ENCODE results near the gene M1AP. TPM values are rescaled to one million over a fixed set of nuclear protein-coding genes. Genes with fewer than 3 reads are reported as not detected.

The M1AP gene
- total RNA-seq, 1 experiment from 2014 or later: 7.6 TPM

DNA sequence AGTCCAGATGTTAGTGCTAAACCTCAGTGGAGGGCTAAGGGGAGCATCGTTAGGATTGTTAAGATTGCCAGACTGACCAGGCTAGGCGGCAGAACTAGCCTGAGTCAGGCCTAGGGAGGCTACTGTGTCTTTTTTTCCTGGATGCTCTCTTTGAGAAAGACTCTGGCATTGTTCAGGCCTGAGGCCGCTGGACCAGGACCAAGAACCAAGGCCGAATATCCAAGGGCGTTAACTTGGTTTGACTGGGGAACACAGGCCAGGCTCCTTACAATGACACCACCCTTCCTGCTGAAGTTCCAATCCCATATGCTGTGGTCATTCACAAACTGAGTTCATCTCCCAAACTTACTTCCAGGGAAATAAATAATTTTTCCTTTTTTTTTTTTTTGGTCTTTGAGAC, 107.8 kb downstream of the M1AP start:
- H3T11ph ChIP-seq (ENCODE audit: low read length): no peak overlapping the region
- H2BK20ac ChIP-seq (ENCODE audit: low read depth, low read length, poor library complexity, severe bottlenecking): no peak overlapping the region
- Mint-ChIP-seq H3K36me3 (ENCODE audit: insufficient read depth in 1 of 3, low read depth in 3 of 3) (peaks cover 0 to 5% (median 3%) of the 10 kb centered on the region in 3 experiments; a peak in 3 of 7 replicates), H3K9me3 (no peaks in the 10 kb centered on the region), H3K27me3 (ENCODE audit: low read depth) (no peaks in the 10 kb centered on the region), H3K27ac (no peak overlapping the region), H3K4me1 (peaks cover 3 to 9% of the 10 kb centered on the region in 2 experiments; a peak in 1 of 4 replicates), H3K4me3 (no peak overlapping the region)
- no peak overlapping the region for H3K4ac ChIP-seq (ENCODE audit: low read depth, low read length)
- H3K56ac ChIP-seq (ENCODE audit: insufficient read length, low read depth, low read length): no peak overlapping the region
- no peak overlapping the region for H4K5ac ChIP-seq (ENCODE audit: insufficient read length, low read depth, low read length)
- no peak overlapping the region for H3K27ac ChIP-seq (ENCODE audit: insufficient read length, low read depth, low read length)
- H2BK12ac ChIP-seq (ENCODE audit: insufficient read length, low read depth, low read length): no peak overlapping the region
- no peak for DNase-seq
- H2BK5ac ChIP-seq (ENCODE audit: insufficient read length, low read length): no peak overlapping the region
- no peaks in the 10 kb centered on the region for H3K9me3 ChIP-seq (ENCODE audit: control insufficient read depth, low read depth, low read length)
- no peak overlapping the region for H3K14ac ChIP-seq (ENCODE audit: insufficient read depth, low read length)
- H3K27me3 ChIP-seq (ENCODE audit: insufficient read depth, low read length): no peaks in the 10 kb centered on the region
- no peak overlapping the region for H4K91ac ChIP-seq (ENCODE audit: insufficient read length, low read depth, low read length)
- TF ChIP-seq, protein P1, sequence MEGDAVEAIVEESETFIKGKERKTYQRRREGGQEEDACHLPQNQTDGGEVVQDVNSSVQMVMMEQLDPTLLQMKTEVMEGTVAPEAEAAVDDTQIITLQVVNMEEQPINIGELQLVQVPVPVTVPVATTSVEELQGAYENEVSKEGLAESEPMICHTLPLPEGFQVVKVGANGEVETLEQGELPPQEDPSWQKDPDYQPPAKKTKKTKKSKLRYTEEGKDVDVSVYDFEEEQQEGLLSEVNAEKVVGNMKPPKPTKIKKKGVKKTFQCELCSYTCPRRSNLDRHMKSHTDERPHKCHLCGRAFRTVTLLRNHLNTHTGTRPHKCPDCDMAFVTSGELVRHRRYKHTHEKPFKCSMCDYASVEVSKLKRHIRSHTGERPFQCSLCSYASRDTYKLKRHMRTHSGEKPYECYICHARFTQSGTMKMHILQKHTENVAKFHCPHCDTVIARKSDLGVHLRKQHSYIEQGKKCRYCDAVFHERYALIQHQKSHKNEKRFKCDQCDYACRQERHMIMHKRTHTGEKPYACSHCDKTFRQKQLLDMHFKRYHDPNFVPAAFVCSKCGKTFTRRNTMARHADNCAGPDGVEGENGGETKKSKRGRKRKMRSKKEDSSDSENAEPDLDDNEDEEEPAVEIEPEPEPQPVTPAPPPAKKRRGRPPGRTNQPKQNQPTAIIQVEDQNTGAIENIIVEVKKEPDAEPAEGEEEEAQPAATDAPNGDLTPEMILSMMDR (conservative IDR thresholded peaks at IDR 0.05): no peak
- no peaks in the 10 kb centered on the region for H3K79me2 ChIP-seq (ENCODE audit: insufficient read depth, low read length)
- no peak overlapping the region for H2AK5ac ChIP-seq (ENCODE audit: insufficient read length, low read length)
- H3K18ac ChIP-seq (ENCODE audit: insufficient read length, low read depth, low read length): no peak overlapping the region
- H2BK120ac ChIP-seq (ENCODE audit: low read depth, low read length, poor library complexity, severe bottlenecking): no peak overlapping the region
- H2AFZ ChIP-seq (ENCODE audit: low read length): no peak overlapping the region
- no peak overlapping the region for H3K23ac ChIP-seq (ENCODE audit: insufficient read length, low read depth, low read length)
- no peak overlapping the region for H2BK15ac ChIP-seq (ENCODE audit: low read depth, low read length)
- H4K8ac ChIP-seq (replicated peaks; ENCODE audit: insufficient read length, low read depth, low read length): no peak overlapping the region
- no peaks in the 10 kb centered on the region for H3K4me1 ChIP-seq (ENCODE audit: insufficient read depth, low read length)
- H3K79me1 ChIP-seq (ENCODE audit: insufficient read depth, low read depth, low read length, poor library complexity, severe bottlenecking): no peaks in the 10 kb centered on the region
- H3K4me2 ChIP-seq (ENCODE audit: insufficient read depth, insufficient read length, low read length): no peak overlapping the region
- no peak overlapping the region for H3K9ac ChIP-seq (ENCODE audit: extremely low read depth, insufficient read length, low read length)
- WGBS (ENCODE audit: extremely low coverage, insufficient read length, low lambda C conversion rate): no CpG with 5 or more reads among the region's 5 CpGs
- H3K23me2 ChIP-seq (ENCODE audit: insufficient read length, low read depth, low read length, poor library complexity, severe bottlenecking): no peaks in the 10 kb centered on the region
- no peaks in the 10 kb centered on the region for H4K20me1 ChIP-seq (ENCODE audit: control insufficient read depth, insufficient read depth, insufficient read length)
